Esophagus squamous epithelium (tissue), 5 donors: ENCODE data around the gene ARFGAP1. TPM values are rescaled to one million over a fixed set of nuclear protein-coding genes. Genes with fewer than 3 reads are reported as not detected.

ENCODE experiments used
- DNase-seq: peaks from one replicate; lab custom pipeline; 2025; lab: John Stamatoyannopoulos, UW
- H3K27ac ChIP-seq, 4 donors: fragments of 200-600 bp; sonication (generic); one replicate each; pipeline ENCODE4 v1.5.1; 2016 to 2019; ENCODE audit warnings: mild to moderate bottlenecking in 1 of 4
- H3K27me3 ChIP-seq, 4 donors: fragments of 200-600 bp; sonication (generic); 1 replicate in 3 of 4; 2 replicates in 1 of 4; pipeline versions ENCODE4 v1.5.1 to v1.6.0; 2017 to 2021; ENCODE audit warnings: antibody characterized with exemption in 1 of 4
- H3K36me3 ChIP-seq, 3 donors: fragments of 200-600 bp; sonication (generic); one replicate each; pipeline ENCODE4 v1.5.1; 2016 to 2019
- H3K4me1 ChIP-seq, 3 donors: fragments of 200-600 bp; sonication (generic); one replicate each; pipeline ENCODE4 v1.5.1; 2017 to 2019
- H3K4me3 ChIP-seq, 4 donors: fragments of 200-600 bp; sonication (generic); 1 replicate in 3 of 4; 2 replicates in 1 of 4; pipeline ENCODE4 v1.5.1; 2016 to 2019; ENCODE audit warnings: mild to moderate bottlenecking in 2 of 4, moderate library complexity in 1 of 4
- H3K9me3 ChIP-seq, 3 donors: fragments of 200-600 bp; sonication (generic); one replicate each; pipeline ENCODE4 v1.5.1; 2016 to 2019
- CTCF ChIP-seq, 6 experiments: fragments of 450-650 bp in 4 of 6; fragments of 200-600 bp in 2 of 6; sonication (generic) in 2 of 6; IDR thresholded peaks; one replicate each; pipeline ENCODE4 v1.5.1; 2016 to 2019; ENCODE audit warnings: antibody characterized with exemption in 6 of 6, mild to moderate bottlenecking in 4 of 6, moderate library complexity in 4 of 6
- POLR2A ChIP-seq, 4 donors: fragments of 450-650 bp; IDR thresholded peaks; one replicate each; pipeline ENCODE4 v1.6.1; 2017; ENCODE audit warnings: antibody characterized with exemption in 4 of 4, mild to moderate bottlenecking in 4 of 4, moderate library complexity in 3 of 4
- WGBS, 2 donors: methylation state at CpG; one replicate each; pipeline ENCODE4 v1.1.5; 2018; 5-methylcytosine and 5-hydroxymethylcytosine counted together
- intact Hi-C: fragments of 100-400 bp; cut with DNase I; formaldehyde crosslinking; loops from one replicate; pipeline ENCODE4 v1.15.0; 2022
- total RNA-seq, 4 donors: library from RNA; depleted of rRNA; stranded (reverse); fragments of >200 nt; gene quantifications; one replicate each; pipeline ENCODE4 v1.1.0, GENCODE V29; 2016
- donor health status: DM: yes; HTN: yes; CAD: no.

The ARFGAP1 gene
- total RNA-seq, 4 donors from 2014 or later: 18.4 to 37.4 (median 30.7) TPM

- Histone ChIP-seq H3K27me3 (peaks cover 0 to 68% (median 0%) of the 10 kb centered on the region in 4 donors), H3K27ac (no peak overlapping the region), H3K36me3 (no peaks in the 10 kb centered on the region), H3K9me3 (no peaks in the 10 kb centered on the region), H3K4me1 (peaks cover 0 to 9% (median 4%) of the 10 kb centered on the region in 3 donors), H3K4me3 (no peak overlapping the region)
- intact Hi-C loops: no loop called here
- 53 to 84% methylated on average over 4 to 5 of the region's 12 CpGs for WGBS, 2 donors
- DNase-seq: no peak
- no peak for TF ChIP-seq POLR2A (IDR thresholded peaks at IDR 0.05)
- no peak for TF ChIP-seq CTCF (IDR thresholded peaks at IDR 0.05)
Measured at GRCh38 chr20:63265891-63266515, 6.6 kb upstream of the ARFGAP1 start.

DNA sequence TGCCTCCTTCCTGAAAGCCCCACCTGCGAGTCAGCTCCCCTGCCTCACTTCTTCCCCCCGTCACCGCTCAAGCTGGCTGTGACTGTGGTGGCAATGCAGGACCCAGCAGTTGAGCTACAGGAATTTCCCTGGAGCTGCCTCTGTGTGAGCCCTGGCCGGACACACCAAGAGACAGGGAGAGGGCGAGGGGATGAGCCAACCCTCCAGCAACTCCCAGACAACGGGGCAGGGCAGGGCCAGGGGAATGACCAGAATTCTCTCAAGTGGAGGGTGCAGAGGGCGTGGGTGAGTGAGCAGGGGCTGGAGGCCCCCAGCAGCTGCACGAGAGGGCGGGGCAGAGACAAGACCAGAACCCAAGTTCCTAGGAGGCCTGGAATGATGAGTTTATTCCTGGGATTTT lies 4.9 kb upstream of the ARFGAP1 start:
- TF ChIP-seq CTCF (IDR thresholded peaks at IDR 0.05) (no peak), POLR2A (IDR thresholded peaks at IDR 0.05) (no peak)
- no peak overlapping the region for H3K27ac ChIP-seq
- intact Hi-C loops: no loop called here
- H3K36me3 ChIP-seq: no peaks in the 10 kb centered on the region
- H3K4me3 ChIP-seq: no peak overlapping the region
- H3K9me3 ChIP-seq: no peaks in the 10 kb centered on the region
- 80% methylated on average over 1 of the region's 9 CpGs; no CpG with 5 or more reads in 1 of the 2 donors for WGBS, 2 donors
- no peak for DNase-seq
- H3K4me1 ChIP-seq: peaks cover 5 to 16% (median 8%) of the 10 kb centered on the region in 3 donors
- peaks cover 0 to 51% (median 0%) of the 10 kb centered on the region in 4 donors for H3K27me3 ChIP-seq

GRCh38 chr20:63268256-63268655 lies 4.4 kb upstream of the ARFGAP1 start:
- no peak for DNase-seq
- TF ChIP-seq POLR2A (IDR thresholded peaks at IDR 0.05): no peak
- no peak for TF ChIP-seq CTCF (IDR thresholded peaks at IDR 0.05)
- no peaks in the 10 kb centered on the region for H3K9me3 ChIP-seq
- WGBS, 2 donors: 47 to 55% methylated on average over 3 to 6 of the region's 7 CpGs
- peaks cover 5 to 19% (median 8%) of the 10 kb centered on the region in 3 donors for H3K4me1 ChIP-seq
- no peaks in the 10 kb centered on the region for H3K36me3 ChIP-seq
- intact Hi-C loops: no loop called here
- peaks cover 0 to 45% (median 0%) of the 10 kb centered on the region in 4 donors for H3K27me3 ChIP-seq
- H3K4me3 ChIP-seq: no peak overlapping the region
- no peak overlapping the region for H3K27ac ChIP-seq

- Histone ChIP-seq H3K4me3 (no peak overlapping the region), H3K36me3 (no peaks in the 10 kb centered on the region), H3K9me3 (no peaks in the 10 kb centered on the region), H3K27ac (no peak overlapping the region), H3K27me3 (peaks cover 0 to 39% (median 0%) of the 10 kb centered on the region in 4 donors), H3K4me1 (peaks cover 9 to 25% (median 13%) of the 10 kb centered on the region in 3 donors)
- DNase-seq: no peak
- 14 to 50% methylated on average over 5 to 12 of the region's 18 CpGs for WGBS, 2 donors
- no peak for TF ChIP-seq CTCF (IDR thresholded peaks at IDR 0.05)
- no peak for TF ChIP-seq POLR2A (IDR thresholded peaks at IDR 0.05)
- intact Hi-C loops: no loop called here
Measured at GRCh38 chr20:63268671-63269439, 3.8 kb upstream of the ARFGAP1 start.

GRCh38 chr20:63269724-63270123 lies 2.9 kb upstream of the ARFGAP1 start:
- no peak overlapping the region for H3K27ac ChIP-seq
- no peak for DNase-seq
- intact Hi-C loops: no loop called here
- peaks cover 0 to 30% (median 0%) of the 10 kb centered on the region in 4 donors for H3K27me3 ChIP-seq
- whole genome bisulfite sequencing, 2 donors: 78 to 89% methylated on average over 9 of the region's 9 CpGs
- no peaks in the 10 kb centered on the region for H3K36me3 ChIP-seq
- no peak overlapping the region for H3K4me3 ChIP-seq
- H3K4me1 ChIP-seq: peaks cover 18 to 34% (median 22%) of the 10 kb centered on the region in 3 donors
- no peaks in the 10 kb centered on the region for H3K9me3 ChIP-seq
- TF ChIP-seq CTCF (IDR thresholded peaks at IDR 0.05): no peak
- TF ChIP-seq POLR2A (IDR thresholded peaks at IDR 0.05): no peak
